ENCODE results near the gene COL3A1. TPM values are rescaled to one million over a fixed set of nuclear protein-coding genes. Genes with fewer than 3 reads are reported as not detected.

The COL3A1 gene
- 43.8 TPM for total RNA-seq

DNA sequence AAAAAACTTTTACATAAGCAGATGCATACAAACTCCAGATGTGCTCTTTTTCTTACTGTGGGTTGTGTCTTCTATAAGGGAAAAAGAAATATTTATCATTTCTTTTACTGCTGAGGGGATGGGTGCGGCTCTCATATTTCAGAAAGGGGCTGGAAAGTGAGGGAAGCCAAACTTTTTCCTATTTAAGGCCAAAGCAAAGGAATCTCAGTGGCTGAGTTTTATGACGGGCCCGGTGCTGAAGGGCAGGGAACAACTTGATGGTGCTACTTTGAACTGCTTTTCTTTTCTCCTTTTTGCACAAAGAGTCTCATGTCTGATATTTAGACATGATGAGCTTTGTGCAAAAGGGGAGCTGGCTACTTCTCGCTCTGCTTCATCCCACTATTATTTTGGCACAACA, at the start of gene COL3A1:
COL3A1 (plus strand) TSS at position 210 of the 400 bp plus-strand sequence; CDS start at position 327, 117 bp downstream.
- no peak for ATAC-seq

DNA sequence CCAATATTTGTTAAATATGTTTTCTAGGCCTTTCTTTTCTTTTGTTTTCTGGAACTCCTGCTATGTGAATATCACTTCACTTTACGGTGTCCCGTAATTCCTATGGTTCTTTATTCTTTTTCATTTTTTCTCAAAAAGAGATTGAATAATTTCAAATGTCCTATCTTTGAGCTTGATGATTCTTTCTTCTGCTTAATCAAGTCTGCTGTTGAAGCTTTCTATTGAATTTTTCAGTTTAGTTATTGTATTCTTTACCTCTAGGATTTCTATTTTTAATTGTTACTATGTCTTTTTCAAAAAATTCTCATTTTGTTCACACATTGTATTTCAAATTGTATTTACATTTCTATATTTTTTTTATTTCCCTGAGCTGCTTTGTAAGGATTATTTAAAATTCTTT, 45.5 kb upstream of the COL3A1 start:
- ATAC-seq: no peak

DNA sequence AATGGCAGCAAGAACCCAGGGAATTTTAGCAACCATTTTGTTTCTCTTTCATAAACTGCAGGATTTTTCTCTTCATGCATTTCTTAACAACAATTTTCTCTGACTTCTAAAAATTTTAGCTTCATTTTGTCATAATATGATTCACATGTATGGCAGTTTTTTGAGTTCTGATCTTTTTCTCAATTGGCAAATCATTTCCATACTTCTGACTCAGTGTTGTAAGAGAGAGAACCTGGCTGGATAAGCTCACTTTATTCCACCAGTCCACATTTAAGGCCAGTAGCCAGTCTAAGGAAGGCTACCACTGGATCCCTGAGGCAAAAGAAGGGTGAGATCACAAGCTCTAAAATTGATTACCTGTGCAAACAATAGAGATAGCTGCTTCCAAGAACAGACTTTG, 42.8 kb upstream of the COL3A1 start:
- no peak for ATAC-seq

DNA sequence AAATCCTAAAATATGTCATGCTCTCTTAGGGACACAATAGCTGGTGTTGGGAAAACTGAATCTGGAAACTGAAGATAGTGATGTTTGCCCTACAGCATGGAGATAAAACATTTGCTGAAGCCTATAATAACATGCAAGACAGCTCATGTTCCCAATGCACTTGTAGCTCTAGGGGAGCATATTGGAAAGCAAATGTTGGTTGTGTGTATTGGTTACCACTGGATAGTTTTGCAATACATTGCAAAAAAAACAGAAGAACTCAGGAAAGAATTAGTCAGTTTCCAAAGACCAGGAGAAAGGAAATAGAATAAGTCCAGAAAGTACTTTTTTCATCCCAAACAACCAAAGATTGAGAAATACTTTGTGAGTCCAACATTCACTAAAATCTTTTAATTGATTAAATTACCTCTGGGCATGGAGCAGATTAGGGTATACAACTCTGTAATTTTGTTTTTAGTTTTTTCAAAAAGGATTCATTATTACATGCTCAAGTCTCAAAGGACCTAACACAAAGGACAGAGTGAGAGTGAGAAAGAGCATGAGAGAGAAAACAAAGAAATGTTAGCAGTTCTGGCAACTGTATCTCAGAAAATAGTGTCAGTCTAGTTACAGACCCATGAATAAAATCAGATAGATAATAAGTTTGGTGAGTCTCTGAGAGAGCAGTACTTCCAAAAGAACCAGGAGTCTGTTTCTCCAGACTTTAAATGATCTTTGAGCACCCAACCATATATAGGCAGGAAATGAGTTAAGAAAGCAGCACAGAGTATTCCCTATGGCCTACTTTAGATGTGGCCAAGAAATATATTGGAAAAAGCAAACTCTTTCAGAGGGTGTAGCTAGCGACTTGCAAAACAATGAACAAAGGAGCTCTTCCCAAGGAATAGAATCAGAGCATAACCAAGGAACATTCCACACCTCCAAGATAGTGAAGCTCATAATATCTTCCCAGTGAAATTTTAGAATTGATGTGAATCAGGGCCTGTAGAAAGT, 36.6 kb upstream of the COL3A1 start:
- ATAC-seq: no peak

DNA sequence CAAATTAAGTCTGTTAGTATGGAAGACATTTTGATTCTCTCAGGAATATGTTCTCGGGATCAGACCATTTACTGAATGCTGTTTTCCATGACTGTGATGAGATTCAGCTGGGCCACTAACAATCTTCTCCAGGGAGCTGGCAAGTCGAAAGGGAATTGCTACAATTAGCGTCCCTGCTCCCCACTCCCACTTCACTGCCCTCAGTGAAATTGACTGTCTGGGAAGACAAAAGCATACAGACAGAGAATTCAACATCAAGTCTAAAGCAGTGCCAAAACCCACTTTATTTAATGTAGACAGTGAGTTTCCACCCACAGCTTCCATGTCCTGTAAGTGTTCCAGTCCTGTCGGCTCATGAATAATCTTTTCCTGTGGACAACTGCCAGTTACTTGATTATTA, 34.0 kb upstream of the COL3A1 start:
- ATAC-seq: no peak

DNA sequence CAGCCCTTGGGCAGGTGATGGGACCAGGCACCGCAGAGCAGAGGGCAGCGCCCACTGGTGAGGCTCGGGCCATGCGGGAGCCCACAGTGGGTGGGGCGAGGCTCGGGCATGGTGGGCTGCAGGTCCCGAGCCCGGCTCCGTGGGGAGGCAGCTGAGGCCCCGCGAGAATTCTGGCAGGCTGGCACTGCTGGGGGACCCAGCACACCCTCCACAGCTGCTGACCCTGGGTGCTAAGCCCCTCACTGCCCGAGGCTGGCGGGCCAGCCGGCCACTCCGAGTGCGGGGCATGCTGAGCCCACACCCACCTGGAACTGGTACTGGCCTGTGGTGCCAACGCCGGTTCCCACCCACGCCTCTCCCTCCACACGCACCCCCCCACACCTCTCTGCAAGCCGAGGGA, 29.7 kb upstream of the COL3A1 start:
- ATAC-seq: no peak

DNA sequence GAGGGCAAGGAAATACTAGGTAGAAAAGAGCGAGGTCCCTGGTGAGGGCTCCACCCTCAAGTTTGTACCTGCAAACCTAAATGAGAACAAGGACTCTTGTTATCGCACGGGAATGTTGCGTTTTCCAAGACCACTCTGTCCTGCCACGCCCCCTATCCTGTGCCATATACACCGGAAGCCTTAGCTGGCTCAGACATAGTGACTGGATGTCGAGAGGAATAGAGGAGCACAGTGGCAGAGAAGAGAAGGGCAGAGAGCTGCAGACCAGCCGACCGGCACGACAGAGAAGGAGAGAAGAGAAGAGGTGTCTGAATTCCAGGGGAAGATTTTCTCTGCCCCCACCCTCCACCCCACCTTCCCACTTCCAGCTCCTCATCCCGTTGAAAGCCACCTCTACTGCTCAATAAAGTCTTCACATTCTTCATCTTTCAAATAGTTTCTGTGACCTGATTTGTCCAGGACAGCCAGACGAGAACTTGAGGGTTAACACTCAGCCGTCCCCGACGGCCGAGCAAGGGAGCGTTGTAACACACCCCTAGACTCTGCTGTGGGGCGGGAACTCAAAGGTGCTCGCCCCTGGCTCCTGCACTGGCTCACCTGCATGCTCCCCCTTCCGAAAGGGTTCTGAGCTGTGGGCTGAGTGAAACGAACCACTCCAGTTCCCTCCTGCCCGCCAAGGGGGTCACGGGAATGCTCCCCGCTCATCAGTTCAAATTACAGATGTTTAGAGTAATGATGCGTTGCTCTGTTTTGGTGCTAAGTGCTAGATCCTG, 24.9 kb upstream of the COL3A1 start:
- no peak for ATAC-seq

DNA sequence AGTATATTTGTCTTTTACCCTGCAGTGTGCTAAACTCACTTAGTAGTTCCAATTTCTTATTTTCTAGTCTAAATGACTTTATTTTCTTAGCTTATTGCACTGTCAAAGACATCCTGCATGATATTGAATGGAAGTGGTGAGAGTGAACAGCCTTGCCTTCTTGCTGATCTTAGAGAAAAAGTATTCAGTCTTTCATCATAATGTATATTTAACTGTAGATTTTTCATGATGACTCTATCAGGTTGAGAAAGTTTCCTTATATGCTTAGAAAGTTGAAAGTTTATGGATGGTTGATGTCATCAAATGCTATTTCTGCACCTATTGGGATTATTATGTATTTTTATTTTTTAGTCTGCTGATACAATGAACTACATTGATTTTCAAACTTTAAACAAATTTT, 21.3 kb upstream of the COL3A1 start:
- no peak for ATAC-seq

DNA sequence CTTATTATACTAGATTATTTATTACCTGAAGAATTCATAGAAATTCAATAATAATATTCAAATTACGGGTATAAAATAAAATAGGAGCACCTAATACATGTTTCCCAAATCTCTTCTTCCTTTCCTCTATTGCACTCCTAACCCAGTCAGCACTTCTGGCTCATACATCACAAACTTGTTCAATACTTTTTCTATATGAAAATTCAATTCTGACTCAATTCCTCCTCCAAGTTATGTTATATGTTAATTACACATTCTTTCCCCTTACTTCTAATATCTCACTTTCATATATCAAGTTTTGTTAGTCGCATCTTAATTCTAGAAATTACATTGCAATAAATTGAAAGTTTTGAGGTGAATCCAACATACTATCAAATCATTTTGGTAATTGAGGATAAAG, 17.9 kb upstream of the COL3A1 start:
- ATAC-seq: no peak

DNA sequence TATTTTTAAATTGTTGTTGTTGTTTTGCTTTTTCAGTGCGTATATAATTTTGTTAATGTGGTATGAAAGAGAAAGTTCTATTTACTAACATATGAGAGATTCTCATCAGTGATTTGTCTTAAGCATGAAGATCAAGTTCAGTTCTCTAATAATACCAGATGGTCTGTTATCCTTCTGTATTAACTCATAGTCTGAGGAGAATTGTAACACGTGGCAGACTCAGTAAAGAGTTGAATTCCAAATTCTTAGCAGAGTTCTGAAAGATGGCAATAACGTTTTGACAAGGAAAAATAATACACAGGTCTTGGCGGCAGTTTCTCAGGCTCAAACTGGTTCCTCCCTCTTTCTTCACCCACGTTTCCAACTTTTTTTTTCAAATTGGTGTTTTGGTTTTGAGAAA, 17.2 kb upstream of the COL3A1 start:
- ATAC-seq: no peak

DNA sequence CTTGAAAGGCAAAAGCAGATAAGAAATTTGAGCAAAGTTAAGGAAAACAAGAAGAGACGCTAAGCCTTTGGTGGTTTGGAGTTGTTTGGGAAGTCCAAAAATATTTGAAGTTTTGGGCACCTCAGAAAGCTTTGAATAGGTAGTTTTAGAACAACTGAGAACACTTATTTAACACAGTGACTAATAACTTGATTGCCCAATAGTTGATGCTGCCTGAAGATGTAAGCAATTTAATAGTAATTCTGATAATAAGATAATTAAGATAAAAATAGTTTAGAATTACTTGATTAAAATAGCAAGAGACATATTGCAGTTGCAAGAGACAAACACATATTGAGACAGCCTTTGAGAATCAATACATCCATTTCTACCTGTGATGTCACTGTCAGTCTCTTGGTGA, 16.5 kb upstream of the COL3A1 start:
- no peak for ATAC-seq

DNA sequence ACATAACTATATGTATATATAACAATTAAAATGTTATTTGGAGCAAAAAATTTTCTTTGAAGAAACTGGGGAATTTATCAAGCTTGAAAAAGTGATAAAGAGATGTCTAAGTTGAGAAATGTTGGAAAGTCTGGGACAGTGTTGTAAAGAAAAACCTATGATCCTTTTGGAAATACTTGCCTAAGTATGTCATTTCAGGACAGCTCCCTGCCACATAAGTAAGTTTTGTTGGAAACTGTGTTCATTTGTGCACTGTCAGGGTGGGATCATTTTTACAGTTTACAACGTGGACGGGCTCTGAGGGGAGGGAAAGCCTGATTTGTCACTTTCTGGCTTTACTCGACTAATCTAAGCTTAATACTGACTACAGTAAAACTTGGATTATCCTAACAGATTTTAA, 10.4 kb upstream of the COL3A1 start:
- no peak for ATAC-seq

DNA sequence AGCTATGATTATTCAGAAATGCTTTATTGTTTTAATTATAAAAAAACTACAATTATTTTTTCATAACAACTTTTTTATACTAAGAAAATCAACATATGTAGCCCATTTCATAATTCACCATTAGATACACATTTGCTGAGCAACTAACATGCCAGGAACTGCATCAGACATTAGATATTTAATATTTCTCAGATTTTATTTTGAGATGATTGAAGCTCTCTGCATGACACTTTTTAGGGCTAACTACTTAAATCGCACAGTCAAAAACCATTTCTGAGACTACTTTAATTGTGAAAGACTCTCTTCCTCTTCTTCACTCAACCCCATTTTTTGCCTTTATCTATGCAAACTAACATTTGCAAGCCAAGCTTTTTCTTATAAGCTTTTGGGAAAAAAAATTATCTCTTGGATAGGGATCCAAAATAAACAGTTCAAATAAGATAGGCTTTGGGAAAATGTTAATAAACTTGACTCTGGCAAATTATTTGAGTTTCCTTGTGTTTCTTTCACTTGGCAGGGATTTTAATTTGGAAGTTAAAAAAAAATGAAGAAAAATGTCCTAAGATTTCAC, 9.1 kb upstream of the COL3A1 start:
- no peak for ATAC-seq

DNA sequence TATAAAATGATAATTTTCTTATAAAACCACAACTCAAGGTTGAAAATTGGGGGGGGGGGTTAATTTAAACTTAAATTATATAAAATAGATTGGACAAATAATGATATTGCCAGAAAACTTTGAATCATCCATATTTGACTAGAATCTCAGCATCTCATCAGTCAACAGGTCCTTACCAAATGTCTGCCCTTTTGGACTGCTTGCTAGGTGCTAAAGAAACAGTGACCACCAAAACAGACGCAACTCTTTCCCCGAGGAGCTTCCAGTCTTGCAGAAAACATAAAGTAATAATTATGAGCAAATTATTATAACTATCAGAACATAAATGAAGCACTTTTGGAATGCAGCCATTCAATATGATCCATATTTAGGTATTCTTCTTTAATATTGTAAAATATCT, 8.6 kb upstream of the COL3A1 start:
- no peak for ATAC-seq

DNA sequence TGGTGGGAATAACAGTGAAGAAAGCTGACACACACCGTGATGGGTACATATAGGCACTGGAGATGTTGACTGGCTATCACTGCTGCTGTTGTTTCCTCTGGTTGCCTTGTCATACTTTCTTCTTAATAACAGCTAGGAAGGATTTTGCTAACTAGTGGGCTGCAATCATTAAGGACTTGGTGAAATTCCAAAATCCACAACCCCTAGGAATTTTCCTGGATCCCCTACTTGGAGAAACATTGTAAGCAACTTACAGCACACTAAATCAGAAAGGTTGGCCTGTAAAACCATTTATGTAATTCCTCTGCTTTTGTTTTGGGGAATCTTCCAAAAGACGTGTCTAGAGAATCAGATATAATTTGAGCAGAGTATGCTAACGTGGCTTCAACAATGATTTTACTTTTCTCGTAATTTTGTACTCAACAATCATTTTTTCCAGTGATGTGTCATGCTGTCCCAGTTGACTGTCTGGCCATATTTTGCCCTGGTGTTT, 8.0 kb upstream of the COL3A1 start:
- no peak for ATAC-seq

DNA sequence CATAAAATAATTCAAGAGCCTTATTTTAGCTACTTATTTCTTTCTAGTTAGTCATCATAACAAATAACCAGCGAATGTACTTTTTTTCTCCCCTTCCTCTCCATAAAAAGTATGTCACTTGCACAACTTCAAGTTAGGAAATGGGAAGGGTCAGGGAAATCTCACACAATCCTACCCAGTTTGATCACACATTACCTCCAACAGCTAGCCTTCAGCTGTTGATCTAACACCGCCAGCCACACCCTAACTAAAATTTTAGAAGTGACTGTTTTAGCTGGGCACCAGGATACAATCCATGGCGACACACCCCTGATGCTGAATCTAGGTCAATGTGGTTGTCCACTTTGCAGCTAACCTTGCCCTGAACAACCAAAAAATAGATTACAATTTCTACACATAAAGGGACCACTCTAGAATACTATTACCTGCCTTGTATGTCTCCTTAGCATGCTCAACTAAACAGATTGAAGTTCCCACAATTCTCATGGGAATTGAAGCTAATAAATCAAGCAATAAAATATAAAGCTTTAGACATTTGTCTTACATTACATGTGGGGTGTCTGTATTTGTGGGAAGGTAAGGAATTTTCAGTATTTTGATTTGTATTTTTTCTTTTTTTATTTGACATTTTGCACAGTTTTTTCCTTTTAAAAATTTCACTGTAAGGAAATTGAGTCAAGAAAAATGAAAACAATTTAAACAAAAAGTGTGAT, 7.3 kb upstream of the COL3A1 start:
- ATAC-seq: no peak

DNA sequence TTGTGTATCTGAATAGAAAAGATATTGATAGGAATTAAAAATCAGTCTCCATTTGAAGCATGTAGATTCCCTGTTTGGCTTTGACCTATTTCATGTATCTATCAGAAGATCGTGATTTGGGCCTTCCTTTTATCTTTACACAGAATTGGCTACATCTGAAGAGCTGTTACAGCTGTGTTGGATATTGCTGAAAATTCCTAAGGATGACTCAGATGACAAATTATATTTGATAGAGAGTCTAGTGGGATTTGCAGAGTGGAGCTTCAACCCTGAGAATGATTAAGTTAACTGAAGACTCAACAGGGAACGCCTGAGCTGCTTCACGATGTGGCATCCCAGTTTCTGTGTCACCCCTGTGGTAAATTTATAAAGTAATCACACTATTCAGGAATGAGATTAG, 4.9 kb upstream of the COL3A1 start:
- no peak for ATAC-seq

DNA sequence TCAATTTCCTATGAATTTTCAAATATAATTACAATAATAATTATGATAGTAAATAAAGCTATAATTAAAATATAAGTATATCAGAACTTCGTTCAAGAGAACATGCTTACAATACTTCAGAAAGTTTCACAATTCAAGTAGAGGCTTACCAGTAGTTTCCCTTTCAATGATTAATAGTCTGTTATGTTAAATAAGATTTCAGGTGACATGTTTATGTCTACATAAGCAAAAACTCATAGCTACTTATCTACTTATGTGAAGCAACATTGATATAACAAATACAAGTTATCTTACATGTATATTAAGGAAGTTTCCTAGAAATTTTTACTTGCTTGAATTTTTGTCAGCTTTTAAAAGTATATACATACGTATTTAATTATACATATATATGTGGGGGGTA, 4.5 kb upstream of the COL3A1 start:
- ATAC-seq: no peak

DNA sequence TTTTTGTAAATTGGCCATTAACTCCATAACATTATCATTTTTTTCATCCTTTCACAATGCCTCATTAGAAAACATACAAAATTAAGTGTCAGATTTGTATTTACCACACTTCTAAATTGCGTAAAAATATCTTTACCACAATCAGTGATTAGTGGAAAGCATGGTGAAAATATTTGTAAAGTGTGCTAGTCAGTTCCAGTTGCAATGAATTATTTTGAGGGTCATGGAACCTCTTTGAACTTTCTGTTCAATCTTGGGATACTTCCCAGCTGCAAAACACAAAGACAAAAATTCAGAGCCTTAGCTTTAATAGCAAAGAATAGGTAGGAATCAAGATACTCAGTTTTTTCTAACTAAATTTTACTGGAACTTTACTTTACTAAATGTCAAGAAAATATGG, 4.0 kb upstream of the COL3A1 start:
- no peak for ATAC-seq

DNA sequence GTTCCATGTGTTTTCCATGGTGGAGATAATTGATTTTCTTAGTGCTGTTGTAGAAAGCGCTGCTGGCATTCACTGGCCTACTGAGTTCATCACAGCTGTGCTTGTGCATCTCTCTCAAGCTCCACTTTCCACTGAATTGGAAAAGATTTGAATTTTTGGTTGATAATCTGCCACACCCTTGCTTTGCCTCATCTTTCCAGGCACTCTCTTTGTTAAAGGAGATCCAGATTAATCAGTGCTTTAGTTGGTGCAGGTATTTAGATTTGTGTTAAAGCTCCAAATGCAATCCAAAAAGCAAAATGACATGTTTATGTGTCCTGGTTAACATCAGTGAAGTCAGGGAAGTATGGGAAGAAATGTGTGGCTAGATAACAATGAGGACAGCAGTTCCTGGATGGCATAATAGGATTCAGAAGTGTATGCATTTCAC, 2.7 kb upstream of the COL3A1 start:
- no peak for ATAC-seq

DNA sequence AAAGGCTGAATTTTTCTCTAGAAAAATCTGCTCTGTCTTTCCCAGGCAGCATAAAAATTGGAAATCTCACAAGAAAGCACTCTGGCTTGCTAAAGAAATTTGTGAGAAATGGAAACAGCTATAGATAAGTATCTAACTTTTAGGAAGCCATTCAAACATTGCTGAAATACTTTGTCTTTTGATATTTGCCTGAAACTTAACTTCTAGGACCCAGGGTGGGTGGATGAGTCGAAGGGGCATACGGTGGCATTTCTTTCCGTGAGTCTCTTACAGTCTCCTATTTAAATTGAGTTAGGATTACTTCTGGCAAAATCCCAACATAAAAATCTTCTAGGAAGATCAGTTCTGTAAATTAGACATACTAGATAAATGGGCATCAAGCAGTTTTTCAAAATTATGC, 532 bp upstream of the COL3A1 start:
- ATAC-seq: no peak

DNA sequence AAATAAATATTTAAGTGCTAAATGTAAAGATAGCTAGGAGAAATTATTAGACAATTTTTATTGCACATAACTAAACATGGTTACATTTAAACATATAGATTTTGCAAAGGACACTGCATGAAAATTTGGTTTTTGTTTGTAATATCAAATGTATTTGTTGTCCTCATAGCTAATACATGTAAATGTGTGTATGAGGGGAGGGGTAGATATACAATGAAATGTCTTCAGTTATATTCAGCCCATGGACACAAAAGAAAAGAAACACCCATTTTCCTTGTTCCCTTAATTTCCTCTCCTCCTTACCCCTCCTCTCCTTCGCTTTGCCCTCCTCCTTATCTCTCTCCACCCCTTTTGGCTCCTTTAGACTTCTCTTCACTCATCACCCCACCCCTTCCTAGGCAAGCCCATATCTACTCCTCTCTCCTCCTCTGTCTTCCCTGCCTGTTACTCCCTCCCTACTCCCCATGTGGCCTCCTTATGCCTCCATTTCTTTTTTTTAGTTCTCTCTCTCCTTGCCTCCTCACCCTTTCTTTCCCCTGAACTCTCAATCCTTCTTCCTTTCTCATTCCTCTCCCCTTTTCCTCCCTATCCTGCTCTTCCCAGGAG, 1.4 kb downstream of the COL3A1 start:
- ATAC-seq: no peak

Measured in esophagus mucosa (tissue), 1 donor.